ENCODE measurements around the gene ATF6. TPM values are rescaled to one million over a fixed set of nuclear protein-coding genes. Genes with fewer than 3 reads are reported as not detected.

The ATF6 gene
- total and polyA plus RNA-seq, 2 of the 8 experiments (the other 6 are each of a cell fraction or from before 2014, with no cell fraction given): 4.6 to 10.0 TPM

GRCh38 chr1:162009501-162010174 is 243.5 kb downstream of the ATF6 start (continued):
- no peak for TF ChIP-seq E2F6 (IDR thresholded peaks at IDR 0.05)
- no peak for TF ChIP-seq TBP (IDR thresholded peaks at IDR 0.05; ENCODE audit: low read depth, low read length)
- no peak for TF ChIP-seq GTF2F1 (IDR thresholded peaks at IDR 0.05; ENCODE audit: borderline replicate concordance, low read depth, low read length)
- no peak for TF ChIP-seq SIRT6 (IDR thresholded peaks at IDR 0.05; ENCODE audit: low read length)
- no peak for TF ChIP-seq TAF1 (IDR thresholded peaks at IDR 0.05; ENCODE audit: low read depth, low read length)
- TF ChIP-seq TEAD4 (IDR thresholded peaks at IDR 0.05; ENCODE audit: low read depth, low read length): no peak

All from H1 (cell line).